GM18870 (cell line): Measurements from ENCODE around the gene SIX5.

Source experiments
- ATAC-seq: cut with Tn5 transposase; IDR thresholded peaks from one replicate; pipeline ENCODE4 v1.9.1; 2021; ENCODE audit warnings: moderate library complexity; ENCODE audit not compliant: unreplicated experiment

SIX5 gene

DNA sequence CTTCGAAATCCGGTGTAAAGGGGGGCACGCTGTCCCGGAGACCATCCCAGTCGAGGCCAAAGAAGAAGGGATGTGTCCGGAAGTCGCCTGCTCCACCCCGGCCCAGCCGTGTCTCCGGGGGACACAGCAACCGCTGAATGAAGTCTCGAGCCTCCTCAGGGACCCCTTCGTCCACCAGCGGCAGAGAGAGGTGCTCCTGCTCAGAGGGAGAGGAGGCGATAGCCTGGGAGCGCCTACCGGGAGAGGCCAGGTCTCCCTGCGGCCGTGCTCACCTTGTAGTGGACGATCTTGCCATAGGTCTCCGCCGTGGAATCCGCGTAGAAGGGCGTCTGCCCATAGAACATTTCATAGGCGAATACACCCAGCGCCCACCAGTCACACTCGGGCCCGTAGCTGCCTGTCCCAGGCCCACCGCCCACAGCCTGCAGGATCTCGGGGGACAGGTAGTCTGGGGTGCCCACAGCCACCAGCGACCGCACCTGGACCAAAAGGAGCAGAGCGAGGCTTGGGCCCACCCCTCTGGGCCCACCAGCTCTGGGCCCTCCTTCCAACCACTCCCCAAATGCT is 8.4 kb upstream of the SIX5 start:
- ATAC-seq: no peak

GRCh38 chr19:45774765-45775164 is 5.7 kb upstream of the SIX5 start:
- no peak for ATAC-seq

DNA sequence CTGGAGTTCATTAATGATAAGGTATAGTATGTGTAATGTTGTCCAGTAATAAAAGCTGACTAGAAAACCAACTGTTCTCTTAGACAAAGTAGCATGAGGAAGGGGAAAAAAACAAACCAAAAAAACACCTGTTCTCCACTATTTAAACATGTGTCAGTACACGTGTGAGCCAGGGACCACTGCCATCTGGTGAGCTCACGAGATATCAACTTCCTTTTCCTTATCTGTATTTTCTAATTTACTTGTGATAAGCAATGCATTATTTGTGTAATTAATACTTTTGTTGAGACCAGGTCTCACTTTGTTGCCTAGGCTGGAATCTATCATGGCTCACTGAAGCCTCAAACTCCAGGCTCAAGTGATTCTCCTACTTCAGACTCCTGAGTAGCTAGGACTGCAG is 4.3 kb upstream of the SIX5 start:
- ATAC-seq: no peak

- no peak for ATAC-seq
These were observed 3.9 kb upstream of the SIX5 start for GRCh38 chr19:45772912-45773311.

DNA sequence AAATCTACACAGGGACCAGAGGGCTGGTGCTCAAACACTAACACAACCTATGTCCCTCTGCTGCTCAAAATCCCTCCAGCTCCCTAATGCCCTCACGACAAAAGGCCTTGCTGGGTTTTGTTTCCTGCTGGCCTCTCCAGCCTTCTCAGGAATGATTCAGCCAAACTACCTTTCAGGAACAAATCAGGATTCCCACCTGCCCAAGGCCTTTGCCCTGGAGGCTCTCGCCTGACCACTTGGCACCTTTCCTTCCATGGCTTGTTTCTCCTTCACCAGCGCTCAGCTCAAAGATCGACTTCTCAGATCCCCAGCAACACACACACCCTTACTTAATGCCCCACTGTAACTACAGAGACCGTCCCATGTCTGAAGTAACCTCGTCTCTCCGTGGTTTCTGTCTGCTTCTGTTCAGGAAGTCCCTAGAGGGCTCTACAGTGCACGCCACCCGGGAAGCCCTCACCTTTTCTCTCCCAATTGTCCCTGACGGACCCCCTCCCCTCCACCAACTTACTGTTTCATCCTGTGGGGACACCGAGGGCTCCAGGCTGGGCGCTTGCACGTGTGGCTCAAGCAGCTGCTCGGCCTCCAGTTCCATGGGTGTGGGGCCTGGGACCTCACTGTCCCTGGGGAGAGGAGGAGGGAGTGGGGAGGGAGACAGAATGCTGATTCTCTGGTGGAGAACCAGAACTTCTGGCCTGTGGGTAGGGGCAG is 3.2 kb upstream of the SIX5 start:
- ATAC-seq: no peak

DNA sequence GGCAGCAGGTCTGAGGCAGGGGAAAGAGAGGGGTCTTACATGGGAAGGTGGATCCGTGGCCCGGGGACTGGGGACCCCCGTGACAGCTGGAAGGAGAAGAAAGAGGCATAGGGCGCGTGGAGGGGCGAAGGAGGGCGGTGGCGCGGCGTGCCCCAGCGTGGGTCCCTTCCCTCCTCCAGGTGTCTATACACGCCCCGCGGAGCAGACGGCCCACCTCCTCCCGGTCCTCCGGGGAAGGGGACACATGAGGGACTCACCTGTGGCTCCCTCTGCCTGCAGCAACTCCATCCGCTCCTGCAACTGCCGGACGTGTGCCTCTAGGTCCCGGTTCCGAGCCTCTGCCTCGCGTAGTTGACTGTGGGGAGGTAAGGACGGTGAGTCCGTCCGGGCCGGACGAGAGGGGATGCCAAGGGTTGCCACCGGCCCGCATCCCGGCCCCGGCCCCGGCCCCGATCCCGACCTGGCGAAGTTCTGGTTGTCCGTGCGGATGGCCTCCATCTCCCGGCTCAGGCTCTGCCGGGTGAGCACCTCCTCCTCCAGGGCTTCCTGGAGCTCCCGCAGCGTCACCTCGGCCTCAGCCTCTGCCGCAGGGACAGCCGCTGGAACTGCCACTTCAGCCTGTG is 2.4 kb upstream of the SIX5 start:
- ATAC-seq: no peak

GRCh38 chr19:45770192-45771101 is 1.4 kb upstream of the SIX5 start:
- peak; percentile 35 for ATAC-seq

DNA sequence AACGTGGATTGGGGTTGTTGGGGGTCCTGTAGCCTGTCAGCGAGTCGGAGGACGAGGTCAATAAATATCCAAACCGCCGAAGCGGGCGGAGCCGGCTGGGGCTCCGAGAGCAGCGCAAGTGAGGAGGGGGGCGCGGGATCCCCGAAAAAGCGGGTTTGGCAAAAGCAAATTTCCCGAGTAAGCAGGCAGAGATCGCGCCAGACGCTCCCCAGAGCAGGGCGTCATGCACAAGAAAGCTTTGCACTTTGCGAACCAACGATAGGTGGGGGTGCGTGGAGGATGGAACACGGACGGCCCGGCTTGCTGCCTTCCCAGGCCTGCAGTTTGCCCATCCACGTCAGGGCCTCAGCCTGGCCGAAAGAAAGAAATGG is 754 bp upstream of the SIX5 start:
- ATAC-seq: no peak

DNA sequence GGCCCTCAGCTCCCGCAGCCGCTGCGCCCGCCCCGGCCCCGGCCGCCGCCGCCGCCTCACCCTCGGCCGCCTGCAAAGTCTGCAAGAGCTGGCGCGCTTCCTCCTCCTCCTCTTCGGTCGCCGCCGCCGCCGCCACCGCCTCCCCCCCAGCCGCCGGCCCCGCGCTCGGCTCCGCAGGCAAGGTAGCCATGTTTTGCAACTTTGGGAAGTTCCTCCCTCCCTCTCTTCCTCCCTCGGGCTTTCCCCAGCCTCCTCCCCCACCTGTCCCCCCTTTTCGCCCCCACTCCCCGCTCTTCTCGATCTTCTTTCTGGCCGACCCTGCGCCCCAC is 433 bp downstream of the SIX5 start:
- ATAC-seq: no peak

GRCh38 chr19:45767881-45768654 is 984 bp downstream of the SIX5 start:
- no peak for ATAC-seq

- ATAC-seq: no peak
These were observed 1.6 kb downstream of the SIX5 start for GRCh38 chr19:45767410-45767880.

- no peak for ATAC-seq
These were observed 2.1 kb downstream of the SIX5 start for GRCh38 chr19:45766869-45767346.

- ATAC-seq: no peak
These were observed 2.7 kb downstream of the SIX5 start for GRCh38 chr19:45766296-45766868.

- no peak for ATAC-seq
These were observed 3.3 kb downstream of the SIX5 start for GRCh38 chr19:45765702-45766295.

DNA sequence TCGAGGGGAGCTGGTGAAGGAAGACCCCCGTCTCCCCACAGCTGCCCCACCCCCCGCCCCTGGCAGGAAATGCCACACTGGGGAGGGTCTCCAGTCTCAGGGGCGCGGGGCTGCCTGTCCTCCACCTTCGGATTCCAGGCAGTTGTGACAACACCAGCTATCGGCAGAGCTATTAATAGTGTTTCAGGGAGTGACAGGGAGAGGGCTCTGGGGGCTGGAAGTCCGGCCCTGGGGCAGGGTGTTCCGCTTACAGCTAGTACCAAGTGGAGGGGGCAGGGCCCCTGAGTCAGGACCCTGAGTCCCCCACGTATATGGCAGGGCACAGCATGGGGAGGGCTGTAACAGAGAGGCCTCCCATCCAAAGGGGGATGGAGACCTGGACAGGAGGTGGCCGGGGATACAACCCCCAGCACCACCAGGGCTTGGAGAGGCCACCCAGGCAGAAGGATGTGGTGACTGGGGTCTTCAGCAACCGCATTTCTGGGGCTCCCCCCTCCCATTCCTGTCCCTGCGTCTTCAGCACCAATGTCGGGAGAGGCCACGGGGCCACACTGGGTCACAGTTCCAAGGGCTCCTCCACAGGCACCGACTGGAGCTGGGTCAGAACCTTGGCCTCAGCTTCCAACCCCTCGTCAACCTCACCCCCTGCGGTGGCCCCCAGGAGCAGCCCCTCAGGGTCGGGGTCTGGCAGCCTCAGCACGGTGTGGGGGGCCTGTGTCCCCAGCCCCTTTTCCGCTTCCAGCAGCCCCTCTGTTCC is 3.9 kb downstream of the SIX5 start:
- ATAC-seq: no peak

- ATAC-seq: no peak
These were observed 4.6 kb downstream of the SIX5 start for GRCh38 chr19:45764475-45764874.

- no peak for ATAC-seq
These were observed 5.3 kb downstream of the SIX5 start for GRCh38 chr19:45763691-45764294.

GRCh38 chr19:45762870-45763631 is 6.0 kb downstream of the SIX5 start:
- ATAC-seq: no peak
